GM19240 (cell line): ENCODE data around the gene C17orf67.
A peak's percentile ranks its signal among the peaks of the same experiment; 100 is the strongest.

Experiments used
- DNase-seq: peaks from one replicate; pipeline ENCODE4 v3.0.0; 2011; ENCODE audit warnings: low spot score; ENCODE audit not compliant: insufficient read length

Gene C17orf67

GRCh38 chr17:56808503-56808902 is 25.2 kb downstream of the C17orf67 start:
- no peak for DNase-seq

GRCh38 chr17:56807723-56808122 is 26.0 kb downstream of the C17orf67 start:
- no peak for DNase-seq

GRCh38 chr17:56806949-56807348 is 26.8 kb downstream of the C17orf67 start:
- DNase-seq, result no peak

GRCh38 chr17:56804454-56804853 is 29.3 kb downstream of the C17orf67 start:
- no peak for DNase-seq

- DNase-seq, result no peak
These were observed 30.6 kb downstream of the C17orf67 start for GRCh38 chr17:56803071-56803470.

- DNase-seq, result no peak
These were observed 32.1 kb downstream of the C17orf67 start for GRCh38 chr17:56801459-56802178.

GRCh38 chr17:56798916-56799315 is 34.8 kb downstream of the C17orf67 start:
- no peak for DNase-seq

- DNase-seq, result no peak
These were observed 37.2 kb downstream of the C17orf67 start for GRCh38 chr17:56796536-56796935.

GRCh38 chr17:56795221-56795865 is 38.4 kb downstream of the C17orf67 start:
- DNase-seq, result no peak

GRCh38 chr17:56793957-56794356 is 39.8 kb downstream of the C17orf67 start:
- DNase-seq, result no peak

- DNase-seq, result no peak
These were observed 40.2 kb downstream of the C17orf67 start for GRCh38 chr17:56793531-56793930.

GRCh38 chr17:56792267-56792666 is 41.5 kb downstream of the C17orf67 start:
- no peak for DNase-seq

- DNase-seq, result no peak
These were observed 46.7 kb downstream of the C17orf67 start for GRCh38 chr17:56786989-56787482.

GRCh38 chr17:56785997-56786680 is 47.6 kb downstream of the C17orf67 start:
- DNase-seq, result no peak

- no peak for DNase-seq
These were observed 48.3 kb downstream of the C17orf67 start for GRCh38 chr17:56785405-56785804.

- no peak for DNase-seq
These were observed 51.4 kb downstream of the C17orf67 start for GRCh38 chr17:56782338-56782737.

GRCh38 chr17:56781906-56782305 is 51.8 kb downstream of the C17orf67 start:
- no peak for DNase-seq

GRCh38 chr17:56779898-56780777 is 53.6 kb downstream of the C17orf67 start:
- peak; percentile 47 for DNase-seq

- no peak for DNase-seq
These were observed 54.4 kb downstream of the C17orf67 start for GRCh38 chr17:56779322-56779721.

GRCh38 chr17:56778898-56779297 is 54.8 kb downstream of the C17orf67 start:
- no peak for DNase-seq

- no peak for DNase-seq
These were observed 55.9 kb downstream of the C17orf67 start for GRCh38 chr17:56777859-56778258.
